Endothelial cell of umbilical vein (primary cell): Measurements from ENCODE around the gene ERBB2. TPM values are rescaled to one million over a fixed set of nuclear protein-coding genes. Genes with fewer than 3 reads are reported as not detected.

Experiments
- BruUV-seq: library from RNA; stranded (reverse); fragments of 400-500 nt; replicated peaks from 2 replicates; lab custom pipeline; 2021; lab: Mats Ljungman, UMichigan
- CTCF ChIA-PET: fragments of 300-600, 350-600 bp; sonication (Branson Sonifier 250); formaldehyde crosslinking; loops from one replicate; lab custom pipeline; 2021; ENCODE audit warnings: antibody characterized with exemption, inconsistent platforms; lab: Charles Lee
- POLR2A ChIA-PET: fragments of 300-600, 350-600 bp; sonication (Branson Sonifier 250); formaldehyde crosslinking; loops from one replicate; lab custom pipeline; 2021; ENCODE audit warnings: antibody characterized with exemption, inconsistent platforms; lab: Charles Lee
- DNase-seq: peaks from one replicate; pipeline ENCODE4 v3.0.0-alpha.2; 2011; ENCODE audit warnings: low read depth, low spot score
- FAIRE-seq: peaks from 2 replicates; lab custom pipeline; 2011; peaks lifted over from hg19 to GRCh38; lab: Jason Lieb, UNC
- H2AFZ ChIP-seq: 2 replicates; pipeline ENCODE4 v1.6.0; 2012; ENCODE audit warnings: low read depth, low read length, control low read depth, inconsistent platforms
- H3K27ac ChIP-seq: 2 replicates; pipeline ENCODE4 v1.5.1; 2011; ENCODE audit warnings: low read depth, mild to moderate bottlenecking, control low read depth, low read length, moderate library complexity; ENCODE audit not compliant: insufficient read depth
- H3K27me3 ChIP-seq, 2 experiments: 2 replicates each; pipeline versions ENCODE4 v1.6.0 to v1.6.1; 2011; ENCODE audit warnings: low read length in 2 of 2, mixed read lengths in 1 of 2; ENCODE audit not compliant: control insufficient read depth in 2 of 2, insufficient read depth in 2 of 2
- H3K36me3 ChIP-seq, 2 experiments: 2 replicates in 1 of 2; 3 replicates in 1 of 2; pipeline ENCODE4 v1.5.1; 2011; ENCODE audit warnings: low read length in 2 of 2, mild to moderate bottlenecking in 1 of 2, moderate library complexity in 1 of 2; ENCODE audit not compliant: control insufficient read depth in 2 of 2, insufficient read depth in 2 of 2; ENCODE audit errors: extremely low read depth in 1 of 2
- H3K4me1 ChIP-seq: 3 replicates; pipeline ENCODE4 v1.5.1; 2011; ENCODE audit warnings: mild to moderate bottlenecking, low read length; ENCODE audit not compliant: control insufficient read depth, insufficient read depth; ENCODE audit errors: extremely low read depth
- H3K4me2 ChIP-seq: 2 replicates; pipeline ENCODE4 v1.6.1; 2011; ENCODE audit warnings: low read length, control low read depth, mixed read lengths; ENCODE audit not compliant: insufficient read depth
- H3K4me3 ChIP-seq, 3 experiments: fragments of 200-600 bp in 1 of 3; sonication (generic), shearing (Covaris generic) in 1 of 3; replicated peaks in 1 of 3; 2 replicates each; pipeline ENCODE4 v1.5.1; 2011 to 2016; ENCODE audit warnings: control low read depth in 3 of 3, low read length in 3 of 3, mild to moderate bottlenecking in 2 of 3, inconsistent platforms in 1 of 3, low read depth in 1 of 3, moderate library complexity in 1 of 3; ENCODE audit not compliant: insufficient read depth in 1 of 3
- H3K79me2 ChIP-seq: 2 replicates; pipeline ENCODE4 v1.6.0; 2012; ENCODE audit warnings: low read length, inconsistent platforms; ENCODE audit not compliant: control insufficient read depth, insufficient read depth
- H3K9ac ChIP-seq: replicated peaks from 2 replicates; pipeline ENCODE3; 2011; ENCODE audit warnings: low read length, control low read depth; ENCODE audit not compliant: insufficient read depth; ENCODE audit errors: extremely low read depth
- H3K9me1 ChIP-seq: replicated peaks from 3 replicates; pipeline ENCODE4 v1.6.0; 2011; ENCODE audit warnings: mild to moderate bottlenecking, low read length; ENCODE audit not compliant: control insufficient read depth, insufficient read depth; ENCODE audit errors: extremely low read depth
- H3K9me3 ChIP-seq: replicated peaks from 2 replicates; pipeline ENCODE4 v1.5.1; 2012; ENCODE audit warnings: low read length, inconsistent platforms; ENCODE audit not compliant: control insufficient read depth, insufficient read depth
- H4K20me1 ChIP-seq: replicated peaks from 2 replicates; pipeline ENCODE3; 2011; ENCODE audit warnings: mild to moderate bottlenecking, low read length; ENCODE audit not compliant: control insufficient read depth, insufficient read depth; ENCODE audit errors: extremely low read depth
- EZH2 ChIP-seq: IDR thresholded peaks from 2 replicates; pipeline ENCODE4 v1.6.1; 2012; ENCODE audit warnings: borderline replicate concordance, low read depth, mild to moderate bottlenecking, moderate library complexity, low read length, inconsistent platforms; ENCODE audit not compliant: severe bottlenecking
- FOS ChIP-seq: IDR thresholded peaks from 2 replicates; pipeline ENCODE4 v1.6.1; 2011; ENCODE audit warnings: mild to moderate bottlenecking, low read length, moderate library complexity, borderline replicate concordance; ENCODE audit not compliant: insufficient read depth
- GATA2 ChIP-seq: IDR thresholded peaks from 2 replicates; pipeline ENCODE4 v1.7.0; 2011; ENCODE audit warnings: low read depth, mild to moderate bottlenecking, moderate library complexity, mixed read lengths, low read length; ENCODE audit not compliant: insufficient read length, insufficient read depth
- JUN ChIP-seq: IDR thresholded peaks from 2 replicates; pipeline ENCODE4 v1.6.1; 2011; ENCODE audit warnings: borderline replicate concordance, low read depth; ENCODE audit not compliant: insufficient read length, insufficient read depth
- MYC ChIP-seq: IDR thresholded peaks from one replicate; pipeline ENCODE4 v1.6.1; 2011; ENCODE audit warnings: mild to moderate bottlenecking, low read depth, low read length
- POLR2A ChIP-seq: IDR thresholded peaks from 2 replicates; pipeline ENCODE4 v1.6.1; 2012; ENCODE audit warnings: low read depth, mild to moderate bottlenecking, control low read depth, low read length
- POLR2AphosphoS5 ChIP-seq: IDR thresholded peaks from 2 replicates; pipeline ENCODE4 v1.6.1; 2012; ENCODE audit warnings: low read depth, mild to moderate bottlenecking, control low read depth, low read length, moderate library complexity; ENCODE audit not compliant: insufficient read depth
- dilution Hi-C: fragments of 300-500 bp; cut with MboI; formaldehyde crosslinking; loops from one replicate; pipeline ENCODE4 v1.15.0; 2019; ENCODE audit warnings: low sequenced_read_pairs; ENCODE audit not compliant: extremely low pct_ligation_motif_present
- intact Hi-C: fragments of 100-400 bp; cut with micrococcal nuclease; formaldehyde crosslinking; loops from one replicate; pipeline ENCODE4 v1.10.0; 2022
- polyA plus RNA-seq, 4 experiments: library from polyadenylated mRNA; depleted of rRNA in 3 of 4; stranded (reverse) in 3 of 4; unstranded in 1 of 4; fragments of >200 nt; gene quantifications; 2 replicates each; pipeline versions ENCODE4 v1.2.1 to v1.2.3, GENCODE V29; 2011 to 2012; ENCODE audit warnings: missing spikeins in 1 of 4
- total RNA-seq: library from RNA; stranded (reverse); gene quantifications from 2 replicates; pipeline ENCODE4 v1.2.3, GENCODE V29; 2021
- TF ChIP-seq, protein P1 (sequence below), 2 donors: IDR thresholded peaks; 1 replicate in 1 of 2; 2 replicates in 1 of 2; pipeline ENCODE4 v1.5.1; 2011; ENCODE audit warnings: low read length in 2 of 2, mild to moderate bottlenecking in 2 of 2, moderate library complexity in 2 of 2, control low read depth in 1 of 2, inconsistent platforms in 1 of 2, low read depth in 1 of 2; ENCODE audit not compliant: insufficient read depth in 1 of 2; ENCODE audit errors: extremely low read depth in 1 of 2
- TF ChIP-seq, protein P2 (sequence below): IDR thresholded peaks from 2 replicates; pipeline ENCODE4 v1.6.1; 2011; ENCODE audit not compliant: insufficient read depth, insufficient read length

Gene ERBB2
- total and polyA plus RNA-seq, 2 donors (not counting 3 experiments of a cell fraction or from before 2014, with no cell fraction given), result 20.6 to 32.9 TPM

DNA sequence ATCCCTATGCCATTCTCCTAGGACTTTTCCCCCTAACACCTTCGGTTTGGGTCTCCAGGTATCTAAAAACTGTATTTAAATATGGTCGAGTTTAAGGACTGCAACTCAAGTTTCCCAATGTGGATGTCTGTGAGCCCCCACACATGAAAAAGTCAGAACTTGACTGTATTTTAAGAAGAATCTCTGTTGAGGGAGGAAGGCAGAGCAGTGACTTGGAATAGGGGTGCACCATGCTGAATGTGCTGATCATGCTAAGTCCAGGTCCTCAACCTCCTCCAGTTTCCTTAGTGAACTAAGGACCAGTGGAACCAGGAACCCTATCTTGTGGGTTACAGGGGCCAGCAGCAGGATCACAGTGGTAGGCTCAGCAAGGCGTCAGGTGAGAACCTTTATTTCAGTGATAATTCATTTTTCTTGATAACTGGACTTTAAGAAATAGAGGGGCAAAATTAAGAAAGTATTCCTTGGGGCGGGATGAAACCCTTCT, 57.4 kb downstream of the ERBB2 start:
- CTCF ChIA-PET, result interaction anchor here (4.9 kb wide), 1 partner anchor 137 kb away, joined by 84 read pairs; no protein-coding TSS in a partner anchor
- Histone ChIP-seq H3K36me3 (no peaks in the 10 kb centered on the region), H2AFZ (no peak overlapping the region), H3K27ac (no peak overlapping the region), H3K4me1 (peaks cover 9% of the 10 kb centered on the region), H3K4me2 (no peak overlapping the region), H3K9ac (no peak overlapping the region), H3K9me1 (no peaks in the 10 kb centered on the region), H3K79me2 (no peaks in the 10 kb centered on the region), H3K4me3 (no peak overlapping the region), H4K20me1 (no peaks in the 10 kb centered on the region), H3K9me3 (no peaks in the 10 kb centered on the region), H3K27me3 (peaks cover 11 to 20% of the 10 kb centered on the region in 2 experiments)
- POLR2A ChIA-PET, result no interaction called here
- dilution Hi-C loops, result no loop called here
- TF ChIP-seq JUN (no peak), MYC (no peak), EZH2 (no peak), GATA2 (no peak), POLR2A (no peak), FOS (no peak), POLR2AphosphoS5 (no peak)
- TF ChIP-seq, protein P1, sequence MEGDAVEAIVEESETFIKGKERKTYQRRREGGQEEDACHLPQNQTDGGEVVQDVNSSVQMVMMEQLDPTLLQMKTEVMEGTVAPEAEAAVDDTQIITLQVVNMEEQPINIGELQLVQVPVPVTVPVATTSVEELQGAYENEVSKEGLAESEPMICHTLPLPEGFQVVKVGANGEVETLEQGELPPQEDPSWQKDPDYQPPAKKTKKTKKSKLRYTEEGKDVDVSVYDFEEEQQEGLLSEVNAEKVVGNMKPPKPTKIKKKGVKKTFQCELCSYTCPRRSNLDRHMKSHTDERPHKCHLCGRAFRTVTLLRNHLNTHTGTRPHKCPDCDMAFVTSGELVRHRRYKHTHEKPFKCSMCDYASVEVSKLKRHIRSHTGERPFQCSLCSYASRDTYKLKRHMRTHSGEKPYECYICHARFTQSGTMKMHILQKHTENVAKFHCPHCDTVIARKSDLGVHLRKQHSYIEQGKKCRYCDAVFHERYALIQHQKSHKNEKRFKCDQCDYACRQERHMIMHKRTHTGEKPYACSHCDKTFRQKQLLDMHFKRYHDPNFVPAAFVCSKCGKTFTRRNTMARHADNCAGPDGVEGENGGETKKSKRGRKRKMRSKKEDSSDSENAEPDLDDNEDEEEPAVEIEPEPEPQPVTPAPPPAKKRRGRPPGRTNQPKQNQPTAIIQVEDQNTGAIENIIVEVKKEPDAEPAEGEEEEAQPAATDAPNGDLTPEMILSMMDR (IDR thresholded peaks at IDR 0.05; ENCODE audit: extremely low read depth in 1 of 2, insufficient read depth in 1 of 2, low read depth in 1 of 2, low read length in 2 of 2), result no peak
- TF ChIP-seq, protein P2, sequence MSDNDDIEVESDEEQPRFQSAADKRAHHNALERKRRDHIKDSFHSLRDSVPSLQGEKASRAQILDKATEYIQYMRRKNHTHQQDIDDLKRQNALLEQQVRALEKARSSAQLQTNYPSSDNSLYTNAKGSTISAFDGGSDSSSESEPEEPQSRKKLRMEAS, result no peak
- FAIRE-seq (no peak), DNase-seq (no peak)
- no TSS peak for BruUV-seq
- intact Hi-C loops, result no loop called here
